Panc1 (cell line): ENCODE results near the gene CACNA1D.

Experiments used
- CTCF ChIP-seq: fragments of 450-650 bp; IDR thresholded peaks from 2 replicates; pipeline ENCODE4 v1.5.1; 2017; ENCODE audit warnings: mild to moderate bottlenecking
- TCF7L2 ChIP-seq: IDR thresholded peaks from 2 replicates; pipeline ENCODE4 v1.6.1; 2011; ENCODE audit warnings: mild to moderate bottlenecking, low read depth, low read length, inconsistent platforms
- TF ChIP-seq, protein P1 (sequence below), 2 experiments: IDR thresholded peaks; 2 replicates each; pipeline ENCODE4 v1.6.1; 2011 to 2012; ENCODE audit warnings: low read depth in 2 of 2, control low read depth in 1 of 2, low read length in 1 of 2, mild to moderate bottlenecking in 1 of 2, moderate library complexity in 1 of 2; ENCODE audit not compliant: insufficient read depth in 1 of 2

- TF ChIP-seq CTCF (no peak), TCF7L2 (no peak)
- TF ChIP-seq, protein P1, sequence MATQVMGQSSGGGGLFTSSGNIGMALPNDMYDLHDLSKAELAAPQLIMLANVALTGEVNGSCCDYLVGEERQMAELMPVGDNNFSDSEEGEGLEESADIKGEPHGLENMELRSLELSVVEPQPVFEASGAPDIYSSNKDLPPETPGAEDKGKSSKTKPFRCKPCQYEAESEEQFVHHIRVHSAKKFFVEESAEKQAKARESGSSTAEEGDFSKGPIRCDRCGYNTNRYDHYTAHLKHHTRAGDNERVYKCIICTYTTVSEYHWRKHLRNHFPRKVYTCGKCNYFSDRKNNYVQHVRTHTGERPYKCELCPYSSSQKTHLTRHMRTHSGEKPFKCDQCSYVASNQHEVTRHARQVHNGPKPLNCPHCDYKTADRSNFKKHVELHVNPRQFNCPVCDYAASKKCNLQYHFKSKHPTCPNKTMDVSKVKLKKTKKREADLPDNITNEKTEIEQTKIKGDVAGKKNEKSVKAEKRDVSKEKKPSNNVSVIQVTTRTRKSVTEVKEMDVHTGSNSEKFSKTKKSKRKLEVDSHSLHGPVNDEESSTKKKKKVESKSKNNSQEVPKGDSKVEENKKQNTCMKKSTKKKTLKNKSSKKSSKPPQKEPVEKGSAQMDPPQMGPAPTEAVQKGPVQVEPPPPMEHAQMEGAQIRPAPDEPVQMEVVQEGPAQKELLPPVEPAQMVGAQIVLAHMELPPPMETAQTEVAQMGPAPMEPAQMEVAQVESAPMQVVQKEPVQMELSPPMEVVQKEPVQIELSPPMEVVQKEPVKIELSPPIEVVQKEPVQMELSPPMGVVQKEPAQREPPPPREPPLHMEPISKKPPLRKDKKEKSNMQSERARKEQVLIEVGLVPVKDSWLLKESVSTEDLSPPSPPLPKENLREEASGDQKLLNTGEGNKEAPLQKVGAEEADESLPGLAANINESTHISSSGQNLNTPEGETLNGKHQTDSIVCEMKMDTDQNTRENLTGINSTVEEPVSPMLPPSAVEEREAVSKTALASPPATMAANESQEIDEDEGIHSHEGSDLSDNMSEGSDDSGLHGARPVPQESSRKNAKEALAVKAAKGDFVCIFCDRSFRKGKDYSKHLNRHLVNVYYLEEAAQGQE (IDR thresholded peaks at IDR 0.05; ENCODE audit: insufficient read depth in 1 of 2, low read depth in 2 of 2, low read length in 1 of 2) = no peak
Observed at GRCh38 chr3:53628536-53629401, 134.4 kb downstream of the CACNA1D start.
